ENCODE results near the gene STAT1.

Gene STAT1

DNA sequence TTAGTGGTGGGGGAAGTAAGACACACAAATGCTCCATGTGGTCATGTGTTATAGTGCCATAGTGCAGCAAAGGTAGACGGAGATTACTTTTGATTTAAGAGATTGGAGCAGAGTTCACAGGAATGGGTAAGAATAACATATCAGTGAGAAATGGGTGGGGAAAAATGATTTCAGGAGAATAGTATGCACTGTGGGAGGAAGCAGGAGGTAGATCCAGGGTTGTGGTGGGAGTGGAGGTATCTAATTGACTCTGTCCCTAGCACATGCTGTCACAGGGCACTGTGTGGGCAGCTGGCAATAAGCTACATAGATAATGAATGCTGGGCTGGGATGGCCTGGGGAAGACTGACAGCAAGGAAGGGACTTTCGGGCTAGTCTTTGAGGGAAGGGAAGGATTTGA lies 65.3 kb downstream of the STAT1 start:
- DNase-seq, result no peak

DNA sequence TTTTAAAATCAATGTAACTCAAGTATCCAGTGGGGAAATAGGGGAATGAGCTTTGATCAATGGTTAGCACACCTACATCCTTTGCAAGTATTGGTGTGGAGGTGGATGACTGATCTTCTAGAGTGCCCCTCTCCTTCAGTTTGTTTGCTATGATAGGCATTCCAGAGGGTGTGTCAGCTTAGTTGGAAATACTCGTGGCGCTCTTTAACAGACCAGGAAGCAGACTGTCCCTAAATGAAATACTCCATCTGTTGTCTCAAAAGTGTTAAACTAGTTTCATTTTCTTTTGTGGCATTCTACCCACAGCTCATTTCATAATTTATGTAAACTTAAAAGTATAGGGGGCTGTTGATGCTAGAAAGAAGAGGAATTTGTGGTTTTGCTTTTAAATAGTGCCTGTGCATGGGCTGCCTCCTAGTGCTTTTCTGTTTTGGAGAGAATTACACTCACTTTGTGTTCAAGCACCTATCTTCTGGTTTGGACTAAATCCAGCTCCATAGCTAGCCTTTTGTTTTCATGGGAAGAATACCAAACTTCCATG lies 66.2 kb downstream of the STAT1 start:
- no peak for DNase-seq

DNA sequence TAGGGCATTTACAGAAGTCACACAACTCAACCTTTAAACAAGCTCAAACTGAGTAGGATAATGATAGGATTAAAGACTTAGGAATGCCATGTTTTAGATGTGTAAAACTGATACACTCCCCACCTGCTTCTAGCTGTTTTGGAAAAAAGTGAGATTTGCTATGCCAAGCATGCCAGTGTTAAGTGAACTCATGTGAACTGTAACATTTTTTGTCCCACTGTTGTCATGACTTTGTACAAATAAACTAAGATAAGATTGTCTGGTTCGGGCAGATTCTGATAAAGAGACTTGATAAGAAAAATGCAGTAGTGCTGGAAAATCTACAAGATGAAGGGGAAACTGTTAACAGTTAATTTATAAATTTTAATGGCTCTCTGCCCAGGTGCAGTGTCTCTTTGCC lies 66.8 kb downstream of the STAT1 start:
- DNase-seq, result no peak

DNA sequence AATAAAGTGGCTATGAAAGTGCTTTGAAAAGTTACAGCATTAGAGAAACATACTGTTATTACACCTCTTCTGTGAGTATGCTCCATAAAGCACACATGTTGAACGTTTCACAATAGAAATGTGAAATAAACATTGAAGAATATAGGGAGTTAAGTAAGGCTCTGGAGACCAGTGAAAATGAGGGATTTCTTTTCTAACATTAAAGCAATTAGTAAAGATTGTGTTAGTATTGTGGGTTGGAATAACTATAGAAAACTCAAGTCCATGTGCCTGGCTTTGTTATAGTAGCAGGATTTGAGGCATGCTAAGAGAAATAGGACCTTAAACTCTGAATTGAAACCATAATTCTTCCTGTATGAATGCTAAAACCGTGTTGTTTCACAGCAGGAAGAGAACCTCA lies 70.3 kb downstream of the STAT1 start:
- no peak for DNase-seq

DNA sequence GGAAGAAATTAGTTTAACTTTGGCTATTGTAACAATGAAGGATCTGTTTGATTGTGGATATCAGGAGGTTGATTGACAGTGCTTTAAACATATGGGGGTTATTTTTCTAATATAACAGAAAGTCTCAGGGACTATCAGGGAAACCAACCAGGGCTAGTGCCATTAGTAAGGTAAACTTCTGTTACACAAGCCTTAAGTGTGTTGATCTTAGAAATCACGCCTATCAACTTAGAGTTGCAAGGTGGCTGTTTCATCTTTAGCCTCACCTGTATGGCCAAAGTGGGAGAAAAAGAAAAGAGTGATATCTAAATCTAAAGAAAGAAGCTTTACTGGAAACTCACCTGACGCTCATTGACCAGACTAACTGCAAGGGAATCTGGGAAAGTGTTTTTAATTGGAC lies 71.3 kb downstream of the STAT1 start:
- DNase-seq, result no peak

DNA sequence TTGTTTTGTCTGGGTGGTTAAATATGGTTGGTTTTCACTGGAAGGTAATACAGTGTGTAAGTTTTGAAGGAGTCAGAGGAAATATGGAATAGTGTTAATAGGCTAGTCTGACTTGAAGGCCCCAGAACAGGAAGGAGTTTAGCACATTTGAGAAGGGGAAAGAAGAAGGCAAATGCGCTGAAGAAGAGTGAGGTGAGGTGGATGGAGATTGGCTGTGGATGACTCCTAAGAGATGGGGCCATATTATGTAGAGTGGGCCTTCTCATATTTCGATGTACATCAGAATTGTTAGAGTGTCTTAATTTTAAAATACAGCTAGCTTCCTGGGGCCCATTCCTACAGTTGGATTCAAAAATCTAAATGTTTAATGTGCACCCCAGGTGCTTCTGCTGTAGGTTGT lies 72.4 kb downstream of the STAT1 start:
- DNase-seq, result no peak

DNA sequence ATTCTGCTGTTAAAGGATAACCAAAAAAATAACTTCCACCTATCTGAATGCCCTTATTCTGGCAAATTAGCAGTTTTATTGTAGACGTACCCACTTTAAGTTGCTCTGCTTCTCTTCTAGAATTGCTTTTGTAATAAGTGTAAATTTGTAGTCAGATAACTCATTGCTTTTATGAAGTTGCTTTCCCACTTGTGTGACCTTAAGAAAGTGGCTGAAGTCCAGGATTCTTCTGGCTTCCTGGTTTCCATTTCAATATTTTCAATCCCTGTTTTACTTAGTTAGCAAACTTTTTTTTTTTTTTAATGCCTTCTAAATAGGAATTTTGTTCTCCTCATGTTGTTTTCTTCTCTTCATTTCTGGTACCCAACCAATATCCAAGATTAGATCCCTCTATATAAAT lies 73.5 kb downstream of the STAT1 start:
- DNase-seq, result no peak

DNA sequence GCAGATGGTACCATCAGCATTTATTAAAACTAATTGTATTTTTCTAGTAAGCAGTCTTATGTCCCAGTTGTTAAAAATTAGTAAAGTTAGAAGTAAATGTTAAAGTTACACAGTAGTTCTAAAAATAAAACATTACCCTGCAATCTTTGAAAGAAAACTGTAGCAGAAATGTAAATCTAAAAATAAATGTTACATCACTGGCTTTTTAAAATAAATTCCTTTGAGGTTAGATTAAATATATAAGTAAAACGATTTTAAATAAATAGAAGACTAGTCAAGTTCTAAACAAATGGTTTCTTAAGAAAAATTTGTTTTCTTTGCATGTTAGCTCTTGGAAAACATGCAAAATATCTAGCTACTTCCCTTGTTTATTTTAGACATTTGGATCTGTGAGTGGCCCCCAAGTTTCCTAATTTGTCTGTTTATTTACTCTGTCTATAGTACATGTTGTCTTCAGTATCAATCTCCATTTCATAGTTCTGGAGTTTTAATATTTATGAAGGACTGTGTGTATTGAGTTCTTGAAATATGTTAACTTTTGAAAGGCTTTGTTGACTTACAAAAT lies 75.1 kb downstream of the STAT1 start:
- no peak for DNase-seq

DNA sequence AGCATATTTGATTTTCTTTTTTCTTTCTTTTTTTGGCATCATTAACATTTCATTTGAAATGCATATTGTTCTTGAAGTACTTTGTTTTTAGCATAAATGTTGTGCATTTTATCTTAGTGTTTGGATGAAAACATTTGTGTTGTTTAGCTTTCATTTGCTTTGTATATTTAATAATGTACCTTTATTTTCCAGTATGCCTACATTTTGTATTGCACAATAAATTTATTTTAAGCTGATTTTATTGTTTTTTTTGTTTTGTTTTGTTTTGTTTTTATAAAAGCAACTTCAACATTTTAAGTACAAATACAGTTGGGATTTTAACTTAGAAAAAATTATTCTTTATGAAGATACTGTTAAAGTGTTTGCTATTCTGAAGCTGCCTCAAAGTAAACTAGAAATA lies 78.9 kb downstream of the STAT1 start:
- DNase-seq, result no peak

DNA sequence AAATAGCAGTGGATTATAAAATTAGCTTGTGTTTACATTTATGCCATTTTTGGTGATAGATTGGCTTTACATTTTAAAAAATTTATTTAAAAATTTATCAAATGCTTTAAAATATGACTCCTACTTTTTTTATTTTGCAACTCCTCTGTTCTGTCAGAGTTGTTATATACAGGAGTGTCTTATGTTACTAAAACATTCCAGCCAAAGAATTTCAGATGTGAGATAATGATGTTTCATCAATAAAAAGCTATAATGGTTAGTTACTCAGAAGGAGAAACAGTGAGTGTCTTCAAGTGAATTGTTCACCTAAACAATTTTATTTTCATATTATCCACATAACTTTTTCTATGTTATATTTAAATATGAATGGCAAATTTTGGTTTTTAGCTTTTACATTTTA lies 80.6 kb downstream of the STAT1 start:
- no peak for DNase-seq

DNA sequence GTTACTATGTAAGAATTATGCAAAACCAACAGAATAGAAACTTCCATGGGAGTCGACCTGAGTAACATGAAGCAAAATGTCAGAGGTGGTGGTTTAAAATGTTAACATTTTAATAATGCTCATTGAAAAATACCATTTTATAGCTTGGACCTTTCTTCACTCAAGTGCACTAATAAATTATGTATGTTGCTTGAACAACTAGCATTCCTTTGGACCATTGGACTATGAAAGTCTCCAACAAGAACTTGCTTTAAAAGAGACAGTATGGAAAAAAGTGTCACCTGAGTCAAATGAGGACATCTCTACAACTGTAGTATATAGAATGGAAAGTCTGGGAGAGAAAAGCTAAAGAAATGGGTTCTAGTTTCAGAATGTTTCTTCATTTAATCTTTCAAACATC lies 81.5 kb downstream of the STAT1 start:
- DNase-seq, result no peak

DNA sequence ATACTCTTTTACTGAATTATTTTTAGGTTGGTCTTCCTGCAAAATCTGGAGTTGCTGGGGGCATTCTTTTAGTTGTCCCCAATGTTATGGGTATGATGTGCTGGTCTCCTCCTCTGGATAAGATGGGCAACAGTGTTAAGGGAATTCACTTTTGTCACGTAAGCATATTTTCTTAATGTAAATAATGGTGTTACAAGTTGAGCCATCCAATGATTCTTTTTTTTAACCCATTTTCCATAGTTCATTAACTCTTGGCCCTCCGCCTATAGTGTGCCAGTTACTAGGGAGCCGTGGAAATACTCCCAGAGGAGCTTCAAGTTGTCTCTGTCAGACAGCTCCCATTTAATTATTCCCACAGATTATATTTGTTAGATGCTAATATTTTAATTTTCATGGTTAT lies 83.6 kb downstream of the STAT1 start:
- no peak for DNase-seq

DNA sequence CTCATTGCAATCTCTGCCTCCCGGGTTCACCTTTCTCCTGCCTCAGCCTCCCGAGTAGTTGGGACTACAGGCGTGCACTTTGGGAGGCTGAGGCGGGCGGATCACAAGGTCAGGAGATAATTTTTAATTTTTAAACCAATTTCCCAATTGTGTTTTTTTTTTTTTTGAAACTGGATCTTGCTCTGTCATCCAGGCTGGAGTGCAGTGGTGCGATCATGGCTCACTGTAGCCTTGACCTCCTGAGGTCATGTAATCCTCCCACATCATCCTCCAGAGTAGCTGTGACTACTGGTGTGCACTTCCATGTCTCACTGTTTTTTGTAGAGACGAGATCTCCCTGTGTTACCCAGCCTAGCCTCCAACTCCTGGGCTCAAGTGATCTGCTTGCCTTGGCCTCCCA lies 84.1 kb downstream of the STAT1 start:
- DNase-seq, result no peak

DNA sequence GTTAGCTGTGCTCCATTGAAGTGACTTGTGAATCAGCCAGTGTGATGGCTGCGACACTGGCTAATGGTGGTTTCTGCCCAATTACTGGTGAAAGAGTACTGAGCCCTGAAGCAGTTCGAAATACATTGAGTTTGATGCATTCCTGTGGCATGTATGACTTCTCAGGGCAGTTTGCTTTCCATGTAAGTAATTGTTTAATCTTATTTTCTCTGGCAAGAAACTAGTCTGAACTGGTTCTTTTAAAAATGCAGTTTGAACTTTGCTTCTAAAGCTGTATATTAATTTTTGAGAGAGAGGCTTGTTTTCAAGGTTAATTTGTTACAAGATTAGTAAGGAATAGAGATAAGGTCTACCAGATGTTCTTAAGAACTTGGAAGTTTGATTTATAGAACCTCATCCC lies 86.7 kb downstream of the STAT1 start:
- no peak for DNase-seq

DNA sequence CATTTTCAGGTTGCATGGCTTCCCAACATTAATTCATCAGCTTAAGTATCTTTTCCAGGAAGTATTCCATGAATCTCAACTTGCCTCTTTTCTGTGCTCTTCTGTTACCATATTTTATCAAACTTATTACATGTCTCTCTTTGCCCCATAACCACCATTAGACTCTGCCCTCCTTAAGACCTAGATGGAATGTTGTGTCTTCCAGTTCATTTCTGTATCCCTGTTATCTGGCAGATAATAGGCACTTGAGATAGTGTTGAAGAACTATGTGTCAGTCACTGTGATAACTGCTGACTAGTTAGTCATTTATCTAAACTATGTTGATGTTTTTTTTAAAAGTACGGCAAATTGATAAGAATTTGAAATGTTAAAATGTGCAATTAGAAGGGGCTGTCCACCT lies 91.6 kb downstream of the STAT1 start:
- no peak for DNase-seq

DNA sequence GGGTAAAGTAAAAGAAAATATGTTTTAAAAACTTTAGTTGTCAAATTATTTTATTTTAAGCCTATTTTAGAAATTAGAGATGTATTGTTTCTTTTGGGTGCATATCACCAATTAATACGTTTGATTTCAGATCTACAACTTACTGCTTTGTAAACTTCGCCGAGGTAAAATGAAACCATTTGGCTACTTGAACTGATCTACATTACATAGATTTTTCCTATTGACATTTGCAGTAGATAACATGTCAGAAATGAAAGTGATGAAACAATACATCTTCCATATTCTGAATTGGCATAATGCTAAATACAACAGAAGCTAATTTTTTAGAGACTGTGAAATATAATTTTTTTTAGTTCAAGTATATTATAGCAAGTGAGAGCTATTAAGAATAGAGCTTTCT lies 93.9 kb downstream of the STAT1 start:
- DNase-seq, result no peak

All from NCI-H774 (cell line).